WTC11 (cell line): ENCODE measurements around the gene SIPA1L2. TPM values are rescaled to one million over a fixed set of nuclear protein-coding genes. Genes with fewer than 3 reads are reported as not detected.

Experiments
- ATAC-seq: fragments of 200-7000 bp; cut with Tn5 transposase; 2 replicates; pipeline ENCODE4 v1.10.0; 2021; ENCODE audit warnings: mild to moderate bottlenecking, moderate library complexity
- CTCF ChIA-PET: fragments of 300-600 bp; sonication (Branson Sonifier 250); formaldehyde crosslinking; loops from one replicate; lab custom pipeline; 2021; ENCODE audit warnings: antibody characterized with exemption; lab: Charles Lee
- POLR2A ChIA-PET: fragments of 350-600 bp; sonication (Branson Sonifier 250); formaldehyde crosslinking; loops from one replicate; lab custom pipeline; 2021; ENCODE audit warnings: antibody characterized with exemption; lab: Charles Lee
- DNase-seq: peaks from one replicate; pipeline ENCODE4 v3.0.0; 2021; ENCODE audit warnings: low spot score
- H3K27ac Mint-ChIP-seq: 2 replicates; pipeline ENCODE4 v1.8.0; 2021; ENCODE audit warnings: mixed read lengths
- H3K27me3 Mint-ChIP-seq: 2 replicates; pipeline ENCODE4 v1.8.0; 2021; ENCODE audit warnings: low read depth, mild to moderate bottlenecking, moderate library complexity, mixed read lengths
- H3K36me3 Mint-ChIP-seq: 2 replicates; pipeline ENCODE4 v1.8.0; 2021; ENCODE audit warnings: mixed read lengths
- H3K4me1 Mint-ChIP-seq: 2 replicates; pipeline ENCODE4 v1.8.0; 2022; ENCODE audit warnings: mixed read lengths
- H3K4me3 Mint-ChIP-seq: 2 replicates; pipeline ENCODE4 v1.8.0; 2021; ENCODE audit warnings: mild to moderate bottlenecking, moderate library complexity, mixed read lengths
- H3K9me3 Mint-ChIP-seq: 2 replicates; pipeline ENCODE4 v1.8.0; 2021; ENCODE audit warnings: mixed read lengths
- CDX4 ChIP-seq: fragments of 250-450 bp; sonication (Bioruptor Pico); IDR thresholded peaks from 2 replicates; pipeline ENCODE4 v1.9.0; 2021; ENCODE audit warnings: moderate library complexity, mild to moderate bottlenecking, inconsistent platforms, borderline replicate concordance
- FOXJ3 ChIP-seq: sonication (generic); formaldehyde crosslinking; IDR thresholded peaks from 2 replicates; pipeline ENCODE4 v1.9.0; 2021; ENCODE audit warnings: missing genetic modification reagents, mild to moderate bottlenecking, borderline replicate concordance
- GTF2I ChIP-seq: fragments of 250-450 bp; sonication (Bioruptor Pico); conservative IDR thresholded peaks from 2 replicates; pipeline ENCODE4 v1.4.0; 2021; ENCODE audit warnings: mild to moderate bottlenecking
- HMGA2 ChIP-seq: fragments of 250-450 bp; sonication (Bioruptor Pico); IDR thresholded peaks from 2 replicates; pipeline ENCODE4 v1.4.0; 2021; ENCODE audit warnings: mild to moderate bottlenecking, moderate library complexity
- JAZF1 ChIP-seq: fragments of 250-450 bp; sonication (Bioruptor Pico); IDR thresholded peaks from 2 replicates; pipeline ENCODE4 v1.9.0; 2021; ENCODE audit warnings: moderate library complexity, mild to moderate bottlenecking, inconsistent platforms
- JUN ChIP-seq: sonication (generic); formaldehyde crosslinking; IDR thresholded peaks from 2 replicates; pipeline ENCODE4 v1.8.0; 2023; ENCODE audit warnings: mild to moderate bottlenecking, missing genetic modification reagents
- KAT7 ChIP-seq: sonication (generic); formaldehyde crosslinking; IDR thresholded peaks from 2 replicates; pipeline ENCODE4 v1.8.1; 2023; ENCODE audit warnings: missing genetic modification reagents, mild to moderate bottlenecking, borderline replicate concordance
- MXD4 ChIP-seq: fragments of 250-450 bp; sonication (Bioruptor Pico); IDR thresholded peaks from 2 replicates; pipeline ENCODE4 v1.8.0; 2021; ENCODE audit warnings: mild to moderate bottlenecking, moderate library complexity, borderline replicate concordance
- MYBL2 ChIP-seq: sonication (generic); formaldehyde crosslinking; IDR thresholded peaks from 2 replicates; pipeline ENCODE4 v1.8.1; 2023; ENCODE audit warnings: mild to moderate bottlenecking, moderate library complexity, missing genetic modification reagents
- NFE2L1 ChIP-seq: sonication (generic); formaldehyde crosslinking; IDR thresholded peaks from 2 replicates; pipeline ENCODE4 v1.8.1; 2023; ENCODE audit warnings: missing genetic modification reagents
- NR2C2 ChIP-seq: sonication (generic); formaldehyde crosslinking; IDR thresholded peaks from 2 replicates; pipeline ENCODE4 v1.8.0; 2022; ENCODE audit warnings: mild to moderate bottlenecking, missing genetic modification reagents
- PRDM15 ChIP-seq: sonication (generic); formaldehyde crosslinking; IDR thresholded peaks from 2 replicates; pipeline ENCODE4 v1.8.0; 2022; ENCODE audit warnings: missing genetic modification reagents
- TEAD1 ChIP-seq: sonication (generic); formaldehyde crosslinking; IDR thresholded peaks from 2 replicates; pipeline ENCODE4 v1.8.0; 2022; ENCODE audit warnings: mild to moderate bottlenecking, missing genetic modification reagents
- TEAD4 ChIP-seq: sonication (generic); formaldehyde crosslinking; IDR thresholded peaks from 2 replicates; pipeline ENCODE4 v1.8.0; 2022; ENCODE audit warnings: mild to moderate bottlenecking, missing genetic modification reagents
- TP53 ChIP-seq: sonication (generic); formaldehyde crosslinking; IDR thresholded peaks from 2 replicates; pipeline ENCODE4 v1.8.1; 2023; ENCODE audit warnings: mild to moderate bottlenecking, missing genetic modification reagents
- ZNF138 ChIP-seq: sonication (generic); formaldehyde crosslinking; conservative IDR thresholded peaks from 2 replicates; pipeline ENCODE4 v1.8.1; 2022; ENCODE audit warnings: mild to moderate bottlenecking, moderate library complexity, missing genetic modification reagents
- ZNF219 ChIP-seq: sonication (generic); formaldehyde crosslinking; IDR thresholded peaks from 2 replicates; pipeline ENCODE4 v1.8.0; 2023; ENCODE audit warnings: missing genetic modification reagents, mild to moderate bottlenecking, borderline replicate concordance
- ZNF512 ChIP-seq: sonication (generic); formaldehyde crosslinking; IDR thresholded peaks from 2 replicates; pipeline ENCODE4 v1.8.1; 2022; ENCODE audit warnings: missing genetic modification reagents, borderline replicate concordance
- ZNF671 ChIP-seq: fragments of 250-450 bp; sonication (Bioruptor Pico); IDR thresholded peaks from 2 replicates; pipeline ENCODE4 v1.8.0; 2021; ENCODE audit warnings: mild to moderate bottlenecking
- total RNA-seq: library from RNA; stranded (reverse); gene quantifications from 3 replicates; pipeline ENCODE4 v1.2.3, GENCODE V29; 2021
- TF ChIP-seq, protein P1 (sequence below): sonication (generic); formaldehyde crosslinking; IDR thresholded peaks from 2 replicates; pipeline ENCODE4 v1.8.0; 2023; ENCODE audit warnings: mild to moderate bottlenecking, missing genetic modification reagents
- TF ChIP-seq, protein P2 (sequence below): sonication (generic); formaldehyde crosslinking; IDR thresholded peaks from 2 replicates; pipeline ENCODE4 v1.8.1; 2023; ENCODE audit warnings: mild to moderate bottlenecking, missing genetic modification reagents, moderate library complexity

SIPA1L2 gene
- total RNA-seq, 1 experiment from 2014 or later, result 14.3 TPM

DNA sequence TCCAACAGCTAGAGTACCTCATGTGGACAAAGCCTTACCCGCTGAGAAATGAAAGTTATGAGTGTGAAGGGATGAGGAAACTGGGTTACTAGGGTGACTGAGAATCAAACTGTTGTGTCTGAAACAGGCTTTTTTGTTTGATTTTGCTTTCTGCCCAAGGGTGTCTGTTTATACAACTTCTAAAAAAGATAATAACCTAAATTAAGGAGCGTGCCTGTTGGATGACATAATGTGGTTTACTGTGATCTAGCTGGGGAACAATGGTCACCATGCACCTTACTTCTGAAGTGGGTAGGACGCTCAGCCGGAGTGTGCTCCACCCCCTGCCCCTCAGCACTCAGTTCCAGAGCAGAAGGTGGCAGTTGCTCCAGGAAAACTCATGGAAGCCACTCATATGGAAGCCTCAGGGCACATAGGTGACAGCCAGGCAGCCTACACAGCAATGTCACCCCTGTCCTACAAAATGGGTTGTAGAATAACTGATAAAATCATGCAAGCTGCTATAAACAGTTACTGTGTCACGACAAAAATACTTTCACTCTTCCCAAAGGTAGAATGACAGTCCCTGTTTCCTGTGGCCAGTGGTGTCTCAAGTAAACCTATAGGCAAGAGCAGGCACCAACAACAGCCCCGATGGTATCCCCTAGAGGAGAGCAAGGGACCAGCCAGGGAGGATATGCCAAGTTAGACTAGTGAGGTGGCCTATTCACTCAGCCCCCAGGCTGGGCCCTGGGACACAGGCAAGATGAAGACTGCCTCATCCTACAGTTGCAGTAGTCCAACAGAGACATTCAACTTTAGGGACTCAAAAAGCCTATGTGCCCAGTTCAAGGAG is 29.3 kb downstream of the SIPA1L2 start:
- Mint-ChIP-seq H3K4me1 (peaks cover 16% of the 10 kb centered on the region), H3K27ac (no peak overlapping the region), H3K27me3 (no peaks in the 10 kb centered on the region), H3K36me3 (no peaks in the 10 kb centered on the region), H3K9me3 (peaks cover 4% of the 10 kb centered on the region; the same call in 1 of the 2 replicates), H3K4me3 (no peak overlapping the region)
- TF ChIP-seq MXD4 (CRISPR knock-in tag) (no peak), ZNF671 (CRISPR knock-in tag) (no peak), GTF2I (CRISPR knock-in tag) (no peak), KAT7 (CRISPR knock-in tag) (no peak), MYBL2 (CRISPR knock-in tag) (no peak), HMGA2 (no peak), PRDM15 (CRISPR knock-in tag) (no peak), CDX4 (CRISPR knock-in tag) (no peak), JUN (CRISPR knock-in tag) (no peak), NFE2L1 (CRISPR knock-in tag) (no peak)
- ChIA-PET POLR2A (no interaction called here), CTCF (no interaction called here)
- ATAC-seq (peak; percentile 74), DNase-seq (no peak)

DNA sequence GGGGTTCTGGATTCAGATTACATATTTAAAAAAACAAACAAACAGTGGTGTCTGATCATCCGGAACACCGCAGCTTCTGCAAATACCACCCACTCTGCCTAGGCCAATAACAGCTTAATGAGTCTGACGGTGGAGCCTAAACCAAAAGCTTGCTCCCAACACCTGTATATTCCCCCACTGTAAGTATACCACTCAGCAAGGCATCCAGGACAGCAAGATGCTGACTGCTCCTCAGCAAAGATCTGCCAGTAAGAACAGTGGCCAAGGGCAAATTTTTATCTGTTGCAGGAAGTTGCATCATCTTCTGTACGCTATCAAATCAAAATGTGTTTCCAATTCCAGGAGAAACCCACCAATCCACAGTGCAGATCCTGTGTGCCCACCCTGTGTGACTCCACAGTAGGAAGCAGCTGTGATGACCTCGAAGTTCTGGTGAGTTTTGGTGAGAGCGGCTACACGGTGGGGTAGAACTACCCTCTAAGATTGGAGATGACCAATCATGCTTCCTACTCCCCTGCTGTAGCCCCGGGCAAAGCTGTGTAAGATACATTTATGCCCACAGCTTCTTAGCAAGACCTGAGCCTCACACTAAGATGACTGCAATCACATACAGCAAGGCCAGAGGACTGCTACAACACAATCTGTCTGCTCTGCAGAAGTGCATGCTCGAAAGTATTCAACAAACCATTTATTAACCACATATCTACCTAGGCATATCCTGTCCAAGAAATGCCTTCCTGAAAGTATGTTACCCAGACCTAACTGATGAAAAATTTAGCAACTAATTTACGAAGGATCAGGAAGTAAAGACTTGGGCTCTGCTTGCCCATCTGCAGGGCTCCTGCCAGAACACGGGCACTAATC is 30.5 kb downstream of the SIPA1L2 start:
- Mint-ChIP-seq H3K27me3 (no peaks in the 10 kb centered on the region), H3K4me3 (no peak overlapping the region), H3K4me1 (peaks cover 16% of the 10 kb centered on the region), H3K27ac (no peak overlapping the region), H3K9me3 (peaks cover 4% of the 10 kb centered on the region; the same call in 1 of the 2 replicates), H3K36me3 (no peaks in the 10 kb centered on the region)
- DNase-seq, result no peak
- ATAC-seq, result no peak
- CTCF ChIA-PET, result no interaction called here
- POLR2A ChIA-PET, result no interaction called here
- TF ChIP-seq FOXJ3 (CRISPR knock-in tag) (no peak), TP53 (CRISPR knock-in tag) (no peak), ZNF138 (CRISPR knock-in tag) (no peak), TEAD1 (CRISPR knock-in tag) (no peak), TEAD4 (CRISPR knock-in tag) (no peak), ZNF671 (CRISPR knock-in tag) (no peak), ZNF219 (CRISPR knock-in tag) (no peak), CDX4 (CRISPR knock-in tag) (no peak), ZNF512 (CRISPR knock-in tag) (no peak), JAZF1 (no peak), NR2C2 (CRISPR knock-in tag) (no peak)
- TF ChIP-seq, protein P1, sequence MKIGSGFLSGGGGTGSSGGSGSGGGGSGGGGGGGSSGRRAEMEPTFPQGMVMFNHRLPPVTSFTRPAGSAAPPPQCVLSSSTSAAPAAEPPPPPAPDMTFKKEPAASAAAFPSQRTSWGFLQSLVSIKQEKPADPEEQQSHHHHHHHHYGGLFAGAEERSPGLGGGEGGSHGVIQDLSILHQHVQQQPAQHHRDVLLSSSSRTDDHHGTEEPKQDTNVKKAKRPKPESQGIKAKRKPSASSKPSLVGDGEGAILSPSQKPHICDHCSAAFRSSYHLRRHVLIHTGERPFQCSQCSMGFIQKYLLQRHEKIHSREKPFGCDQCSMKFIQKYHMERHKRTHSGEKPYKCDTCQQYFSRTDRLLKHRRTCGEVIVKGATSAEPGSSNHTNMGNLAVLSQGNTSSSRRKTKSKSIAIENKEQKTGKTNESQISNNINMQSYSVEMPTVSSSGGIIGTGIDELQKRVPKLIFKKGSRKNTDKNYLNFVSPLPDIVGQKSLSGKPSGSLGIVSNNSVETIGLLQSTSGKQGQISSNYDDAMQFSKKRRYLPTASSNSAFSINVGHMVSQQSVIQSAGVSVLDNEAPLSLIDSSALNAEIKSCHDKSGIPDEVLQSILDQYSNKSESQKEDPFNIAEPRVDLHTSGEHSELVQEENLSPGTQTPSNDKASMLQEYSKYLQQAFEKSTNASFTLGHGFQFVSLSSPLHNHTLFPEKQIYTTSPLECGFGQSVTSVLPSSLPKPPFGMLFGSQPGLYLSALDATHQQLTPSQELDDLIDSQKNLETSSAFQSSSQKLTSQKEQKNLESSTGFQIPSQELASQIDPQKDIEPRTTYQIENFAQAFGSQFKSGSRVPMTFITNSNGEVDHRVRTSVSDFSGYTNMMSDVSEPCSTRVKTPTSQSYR, result no peak
- TF ChIP-seq, protein P2, sequence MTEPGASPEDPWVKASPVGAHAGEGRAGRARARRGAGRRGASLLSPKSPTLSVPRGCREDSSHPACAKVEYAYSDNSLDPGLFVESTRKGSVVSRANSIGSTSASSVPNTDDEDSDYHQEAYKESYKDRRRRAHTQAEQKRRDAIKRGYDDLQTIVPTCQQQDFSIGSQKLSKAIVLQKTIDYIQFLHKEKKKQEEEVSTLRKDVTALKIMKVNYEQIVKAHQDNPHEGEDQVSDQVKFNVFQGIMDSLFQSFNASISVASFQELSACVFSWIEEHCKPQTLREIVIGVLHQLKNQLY, result no peak
